ENCODE data around the gene RTKN2. TPM values are rescaled to one million over a fixed set of nuclear protein-coding genes. Genes with fewer than 3 reads are reported as not detected.

Gene RTKN2
- total and polyA plus RNA-seq, 3 donors from 2014 or later: 6.3 to 9.1 (median 7.5) TPM

- WGBS, 2 donors: 79 to 94% methylated on average over 1 of the region's 1 CpG
- Histone ChIP-seq H3K9me3 (no peaks in the 10 kb centered on the region), H3K4me3 (no peak overlapping the region), H3K36me3 (ENCODE audit: low read depth, missing control alignments) (no peaks in the 10 kb centered on the region), H3K4me1 (no peaks in the 10 kb centered on the region), H3K27ac (no peak overlapping the region), H3K27me3 (no peaks in the 10 kb centered on the region)
- TF ChIP-seq POLR2A (IDR thresholded peaks at IDR 0.05): no peak
- TF ChIP-seq CTCF (IDR thresholded peaks at IDR 0.05): no peak
- intact Hi-C loops (cut with DNase I; ENCODE audit: low total_unique reads): no loop called here
- DNase-seq: no peak
Measured at GRCh38 chr10:62199584-62199983, 69.1 kb downstream of the RTKN2 start.

- Histone ChIP-seq H3K27me3 (no peaks in the 10 kb centered on the region), H3K36me3 (ENCODE audit: low read depth, missing control alignments) (no peaks in the 10 kb centered on the region), H3K27ac (no peak overlapping the region), H3K4me1 (no peaks in the 10 kb centered on the region), H3K9me3 (no peaks in the 10 kb centered on the region), H3K4me3 (no peak overlapping the region)
- DNase-seq: no peak
- TF ChIP-seq POLR2A (IDR thresholded peaks at IDR 0.05): no peak
- TF ChIP-seq CTCF (IDR thresholded peaks at IDR 0.05): no peak
- intact Hi-C loops (cut with DNase I; ENCODE audit: low total_unique reads): no loop called here
Measured at GRCh38 chr10:62196528-62196927, 72.1 kb downstream of the RTKN2 start.

- no peaks in the 10 kb centered on the region for H3K4me1 ChIP-seq
Measured at GRCh38 chr10:62195675-62195926, 73.0 kb downstream of the RTKN2 start.

GRCh38 chr10:62194924-62195674 is 73.5 kb downstream of the RTKN2 start:
- TF ChIP-seq CTCF (IDR thresholded peaks at IDR 0.05) (no peak), POLR2A (IDR thresholded peaks at IDR 0.05) (no peak)
- 87 to 92% methylated on average over 3 of the region's 3 CpGs for WGBS, 2 donors
- Histone ChIP-seq H3K4me3 (no peak overlapping the region), H3K9me3 (no peaks in the 10 kb centered on the region), H3K27me3 (no peaks in the 10 kb centered on the region), H3K36me3 (ENCODE audit: low read depth, missing control alignments) (no peaks in the 10 kb centered on the region), H3K27ac (no peak overlapping the region), H3K4me1 (no peaks in the 10 kb centered on the region)
- DNase-seq: no peak
- intact Hi-C loops (cut with DNase I; ENCODE audit: low total_unique reads): no loop called here

More at GRCh38 chr10:62195675-62195926, 73.0 kb downstream of the RTKN2 start:
- H3K36me3 ChIP-seq (ENCODE audit: low read depth, missing control alignments): no peaks in the 10 kb centered on the region
- no peaks in the 10 kb centered on the region for H3K9me3 ChIP-seq
- DNase-seq: no peak
- WGBS, 2 donors: 88 to 93% methylated on average over 1 of the region's 1 CpG
- intact Hi-C loops (cut with DNase I; ENCODE audit: low total_unique reads): no loop called here
- H3K27ac ChIP-seq: no peak overlapping the region
- H3K4me3 ChIP-seq: no peak overlapping the region
- H3K27me3 ChIP-seq: no peaks in the 10 kb centered on the region
- TF ChIP-seq CTCF (IDR thresholded peaks at IDR 0.05) (no peak), POLR2A (IDR thresholded peaks at IDR 0.05) (no peak)

- Histone ChIP-seq H3K9me3 (no peaks in the 10 kb centered on the region), H3K4me3 (no peak overlapping the region), H3K4me1 (no peaks in the 10 kb centered on the region), H3K27ac (no peak overlapping the region), H3K27me3 (no peaks in the 10 kb centered on the region), H3K36me3 (ENCODE audit: low read depth, missing control alignments) (no peaks in the 10 kb centered on the region)
- WGBS, 2 donors: 89 to 94% methylated on average over 3 of the region's 3 CpGs
- TF ChIP-seq CTCF (IDR thresholded peaks at IDR 0.05) (no peak), POLR2A (IDR thresholded peaks at IDR 0.05) (no peak)
- intact Hi-C loops (cut with DNase I; ENCODE audit: low total_unique reads): no loop called here
- DNase-seq: no peak
Measured at GRCh38 chr10:62193479-62193878, 75.2 kb downstream of the RTKN2 start.
